VCaP (cell line): ENCODE data around the gene ANP32B.
"Not testable (repeated sequence)": the region's sequence is repeated elsewhere in the genome, so short reads cannot be mapped to it uniquely, and the experiment has no call there.

Source experiments
- H3K27ac ChIP-seq: fragments of 450-650 bp; 2 replicates; pipeline ENCODE4 v1.5.1; 2017
- CTCF ChIP-seq: fragments of 450-650 bp; conservative IDR thresholded peaks from 2 replicates; pipeline ENCODE4 v1.5.1; 2017; ENCODE audit warnings: mild to moderate bottlenecking, moderate library complexity

ANP32B gene

GRCh38 chr9:97959585-97959984, 23.6 kb upstream of the ANP32B start:
- no peak for TF ChIP-seq CTCF
- H3K27ac ChIP-seq: no peak overlapping the region

- not testable (repeated sequence) for H3K27ac ChIP-seq
These were observed 22.3 kb upstream of the ANP32B start for GRCh38 chr9:97960678-97961328.

GRCh38 chr9:97961361-97961760, 21.8 kb upstream of the ANP32B start:
- TF ChIP-seq CTCF: no peak
- no peak overlapping the region for H3K27ac ChIP-seq

GRCh38 chr9:97962136-97962535, 21.0 kb upstream of the ANP32B start:
- TF ChIP-seq CTCF: no peak
- H3K27ac ChIP-seq: no peak overlapping the region

GRCh38 chr9:97962575-97962974, 20.6 kb upstream of the ANP32B start:
- no peak for TF ChIP-seq CTCF
- no peak overlapping the region for H3K27ac ChIP-seq

- H3K27ac ChIP-seq: no peak overlapping the region
- no peak for TF ChIP-seq CTCF
These were observed 19.9 kb upstream of the ANP32B start for GRCh38 chr9:97963232-97963631.

GRCh38 chr9:97964901-97965300, 18.2 kb upstream of the ANP32B start:
- no peak overlapping the region for H3K27ac ChIP-seq
- no peak for TF ChIP-seq CTCF

- TF ChIP-seq CTCF: no peak
- H3K27ac ChIP-seq: no peak overlapping the region
These were observed 16.6 kb upstream of the ANP32B start for GRCh38 chr9:97966493-97966892.
